ENCODE measurements around the gene CACNA1S. TPM values are rescaled to one million over a fixed set of nuclear protein-coding genes. Genes with fewer than 3 reads are reported as not detected.

CACNA1S gene
- total and polyA plus RNA-seq, 2 of the 8 experiments (the other 6 are each of a cell fraction or from before 2014, with no cell fraction given), result 0.06 TPM; not detected in 1

- TF ChIP-seq CHD7 (IDR thresholded peaks at IDR 0.05; ENCODE audit: insufficient replicate concordance, low read length) (no peak), RBBP5 (IDR thresholded peaks at IDR 0.05; ENCODE audit: borderline replicate concordance, low read depth, low read length) (no peak), NANOG (IDR thresholded peaks at IDR 0.05; ENCODE audit: insufficient read depth, low read depth, low read length, poor library complexity, severe bottlenecking) (no peak), SIN3A (conservative IDR thresholded peaks at IDR 0.05 in 1 of 2, IDR thresholded peaks at IDR 0.05 in 1 of 2; ENCODE audit: low read depth in 1 of 2, low read length in 2 of 2) (no peak), MAX (IDR thresholded peaks at IDR 0.05) (no peak), SIRT6 (IDR thresholded peaks at IDR 0.05; ENCODE audit: low read length) (no peak), ATF2 (IDR thresholded peaks at IDR 0.05; ENCODE audit: low read length) (no peak), CHD1 (IDR thresholded peaks at IDR 0.05; ENCODE audit: low read depth, low read length) (no peak), SRF (IDR thresholded peaks at IDR 0.05; ENCODE audit: low read depth, low read length) (no peak)
Measured at GRCh38 chr1:201156346-201156745, 44.1 kb upstream of the CACNA1S start (continued).

Data from H1 (cell line).